GM18498 (cell line): ENCODE results near the gene OR10G2.
"Not testable (repeated sequence)": the region's sequence is repeated elsewhere in the genome, so short reads cannot be mapped to it uniquely, and the experiment has no call there.

Experiments used
- ATAC-seq: cut with Tn5 transposase; IDR thresholded peaks from one replicate; pipeline ENCODE4 v1.9.1; 2021; ENCODE audit warnings: mild to moderate bottlenecking, moderate library complexity; ENCODE audit not compliant: unreplicated experiment

OR10G2 gene, protein sequence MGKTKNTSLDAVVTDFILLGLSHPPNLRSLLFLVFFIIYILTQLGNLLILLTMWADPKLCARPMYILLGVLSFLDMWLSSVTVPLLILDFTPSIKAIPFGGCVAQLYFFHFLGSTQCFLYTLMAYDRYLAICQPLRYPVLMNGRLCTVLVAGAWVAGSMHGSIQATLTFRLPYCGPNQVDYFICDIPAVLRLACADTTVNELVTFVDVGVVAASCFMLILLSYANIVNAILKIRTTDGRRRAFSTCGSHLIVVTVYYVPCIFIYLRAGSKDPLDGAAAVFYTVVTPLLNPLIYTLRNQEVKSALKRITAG

DNA sequence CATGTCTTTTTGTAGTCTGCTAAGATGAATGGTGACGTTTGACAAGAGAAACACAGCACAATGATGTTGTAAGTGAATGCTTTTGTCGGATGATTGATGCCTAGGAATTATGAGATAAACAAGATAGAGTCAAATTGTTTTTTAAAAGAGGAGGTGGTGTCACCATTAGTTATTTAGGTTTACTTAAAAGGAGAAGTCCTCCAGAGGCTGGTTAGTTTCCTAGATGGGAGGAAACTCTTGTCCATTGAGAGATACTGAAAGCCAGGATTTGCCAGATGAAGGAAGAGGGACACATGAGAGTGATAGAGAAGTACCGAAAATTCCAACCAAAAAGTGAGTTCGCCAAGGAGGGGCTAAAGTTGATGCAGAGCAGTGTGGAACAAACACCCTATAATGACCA lies at the start of gene OR10G2:
TSS of gene OR10G2 (minus strand) at position 101 of the 400 bp plus-strand sequence. CDS start at position 3, 98 bp downstream.
- ATAC-seq, result no peak

DNA sequence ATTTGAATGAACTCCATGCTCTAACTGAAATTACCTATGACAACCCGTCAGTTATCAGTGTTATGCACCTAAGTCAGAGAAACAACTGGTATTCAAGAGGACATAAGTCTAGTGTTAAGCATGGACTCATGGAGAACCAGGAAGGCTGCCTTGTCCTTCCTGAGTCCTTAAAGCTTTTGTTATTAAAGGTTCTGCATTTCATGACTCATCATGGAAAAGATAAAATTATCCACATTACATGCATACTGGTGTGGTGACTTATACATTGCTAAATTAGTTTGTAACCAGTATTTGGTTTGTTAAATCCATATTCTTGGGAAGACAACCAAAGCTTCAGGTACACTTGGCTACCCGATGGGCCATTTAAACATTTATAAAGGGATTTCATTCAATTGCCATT lies 45.3 kb upstream of the OR10G2 start:
- no peak for ATAC-seq

DNA sequence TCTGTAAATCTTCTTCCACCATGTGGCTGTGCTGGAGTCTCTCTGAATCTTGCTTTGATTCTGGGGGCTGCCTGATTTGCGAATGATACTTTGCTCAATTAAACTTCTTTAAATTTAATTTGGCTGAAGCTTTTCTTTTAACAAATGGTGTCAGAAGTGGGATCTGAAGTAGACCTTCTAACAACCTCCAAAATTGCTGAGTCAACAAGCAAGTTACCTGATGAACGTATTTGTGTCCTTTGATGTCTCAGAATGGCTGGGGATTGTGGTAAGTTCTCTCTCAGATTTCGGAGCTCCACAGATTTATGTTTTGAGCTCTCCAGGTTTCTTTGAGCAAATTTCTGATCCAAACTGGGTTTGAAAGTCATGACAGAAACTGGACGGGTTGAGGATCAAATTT lies 40.8 kb upstream of the OR10G2 start:
- no peak for ATAC-seq

DNA sequence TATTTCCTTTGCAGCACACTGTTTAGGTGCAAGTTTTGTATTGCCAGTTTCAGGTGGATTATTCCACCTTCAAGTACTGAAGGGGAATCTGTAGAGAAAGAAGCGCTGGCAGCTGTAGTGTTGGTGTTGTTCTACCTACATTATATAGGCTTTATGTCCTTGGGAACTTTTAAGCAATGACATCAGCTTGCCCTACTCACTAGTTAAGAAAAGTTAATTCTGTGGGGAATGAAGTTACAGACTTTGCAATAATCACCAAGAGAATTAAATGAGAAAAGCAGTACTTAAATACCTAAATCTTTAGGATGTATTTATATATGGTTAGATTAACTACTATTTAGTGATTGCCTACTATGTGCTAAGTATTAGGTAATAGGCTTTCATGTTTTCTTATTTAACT lies 39.0 kb upstream of the OR10G2 start, which contains the start of gene OR4E1:
TSS of gene OR4E1 (minus strand) at position 101 of the 400 bp plus-strand sequence. CDS start 2,883 bp downstream, outside the sequence.
- ATAC-seq, result no peak

DNA sequence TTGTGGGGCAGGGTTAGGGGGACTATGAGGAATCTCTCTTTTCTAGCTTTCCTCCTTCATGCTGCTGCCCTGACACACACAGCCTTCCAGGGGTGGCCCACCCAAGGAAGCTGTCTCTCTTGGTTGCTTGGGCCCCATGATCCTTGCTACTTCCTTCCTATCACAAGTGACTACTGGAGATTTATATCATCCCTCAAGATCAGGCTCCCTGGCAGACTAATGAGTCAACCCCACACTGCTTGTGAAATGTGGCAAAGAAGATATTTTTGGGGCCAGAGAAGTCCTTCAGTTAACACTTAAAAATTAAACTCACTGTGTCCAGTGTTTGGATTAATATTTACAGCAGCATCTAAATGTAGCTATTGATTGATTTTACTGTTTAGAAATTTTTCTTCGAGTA lies 37.4 kb upstream of the OR10G2 start:
- no peak for ATAC-seq

DNA sequence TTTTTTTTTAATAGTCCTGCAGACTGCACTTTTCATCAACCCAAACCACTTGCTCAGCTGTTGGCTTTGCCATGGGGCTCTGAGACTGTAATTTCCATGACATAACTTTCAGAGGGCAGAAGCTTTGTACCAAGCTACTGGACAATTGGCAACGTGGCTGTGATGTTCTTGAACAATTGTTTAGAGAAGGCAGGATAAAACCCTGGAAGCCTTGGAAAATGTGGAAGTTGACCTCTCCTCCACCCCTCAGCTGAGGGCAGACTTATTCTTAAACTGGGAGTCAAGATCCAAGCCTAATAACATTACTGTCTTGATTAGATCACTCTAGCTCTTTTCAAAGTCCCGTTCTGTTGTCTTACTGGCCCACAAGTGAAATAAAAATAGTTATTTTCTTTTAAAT lies 36.6 kb upstream of the OR10G2 start:
- ATAC-seq, result no peak

DNA sequence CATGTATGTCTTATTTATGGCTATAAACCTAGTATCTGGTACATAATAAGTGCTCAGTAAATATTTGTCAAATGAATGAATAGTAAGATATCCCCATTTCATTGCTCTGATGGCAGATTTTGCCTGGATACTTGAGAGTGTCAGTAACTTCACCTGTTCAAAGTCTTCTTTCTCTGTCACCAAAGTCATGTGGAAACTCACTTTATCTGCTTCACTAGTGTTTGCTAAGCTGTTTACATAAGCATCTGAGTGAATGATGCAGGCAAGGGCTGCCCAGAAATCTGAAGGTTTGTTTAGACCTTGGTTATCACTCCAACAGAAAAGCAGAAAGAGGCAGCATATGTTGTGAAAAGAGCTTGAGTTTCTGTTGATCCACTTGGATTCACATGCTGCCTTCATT lies 34.5 kb upstream of the OR10G2 start:
- no peak for ATAC-seq

DNA sequence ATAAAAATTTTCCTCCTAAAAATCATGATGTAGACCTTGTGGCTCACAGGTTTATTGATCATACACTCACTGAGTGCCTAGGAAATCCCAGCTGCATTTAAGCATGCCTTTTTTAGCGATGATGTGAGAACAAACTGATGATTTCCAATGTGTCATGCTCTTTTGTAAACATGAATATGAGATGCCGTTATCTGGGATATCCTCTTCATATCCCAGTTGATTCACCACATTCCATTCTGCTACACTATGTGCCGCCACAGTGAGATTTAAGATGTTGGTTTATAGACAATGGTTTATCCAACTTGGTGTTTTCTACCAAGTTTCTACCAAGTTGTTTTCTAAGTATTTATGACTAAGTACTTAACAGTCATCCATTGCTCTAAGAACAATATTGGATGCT lies 33.6 kb upstream of the OR10G2 start:
- ATAC-seq, result no peak

DNA sequence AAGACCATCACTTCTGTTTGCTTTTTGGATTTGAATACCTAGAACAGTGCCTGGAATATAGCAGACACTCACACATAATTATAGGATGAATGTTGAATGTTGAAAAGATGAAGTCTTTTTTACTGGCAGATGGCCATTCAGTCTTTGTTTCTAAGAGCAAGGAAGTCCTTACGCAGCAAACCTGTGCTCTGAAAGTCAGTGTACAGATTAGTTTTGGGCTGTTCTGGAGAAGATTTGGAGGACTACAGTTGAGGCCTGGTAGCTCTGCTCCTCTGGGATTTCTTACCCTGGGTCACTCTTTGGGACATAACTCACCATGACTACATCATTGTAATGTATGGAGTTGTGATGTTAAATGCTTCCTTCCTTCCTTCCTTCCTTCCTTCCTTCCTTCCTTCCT lies 22.2 kb upstream of the OR10G2 start:
- ATAC-seq, result no peak

DNA sequence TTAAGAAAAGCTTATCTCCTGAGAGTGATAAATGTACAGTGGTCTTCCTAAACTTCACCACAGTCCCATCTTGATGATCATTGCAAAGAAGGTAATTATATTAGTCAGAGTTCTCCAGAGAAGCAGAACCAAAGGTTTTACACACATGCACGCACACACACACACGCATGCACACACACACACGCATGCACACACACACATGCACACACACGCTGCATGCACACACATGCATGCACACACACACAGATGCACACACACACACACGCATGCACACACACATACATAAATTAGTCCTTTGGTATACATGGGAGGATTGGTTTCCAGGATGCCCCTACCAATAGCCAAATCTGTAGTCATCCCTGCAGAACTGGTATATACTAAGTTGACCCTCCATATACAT lies 19.5 kb upstream of the OR10G2 start:
- ATAC-seq, result no peak

DNA sequence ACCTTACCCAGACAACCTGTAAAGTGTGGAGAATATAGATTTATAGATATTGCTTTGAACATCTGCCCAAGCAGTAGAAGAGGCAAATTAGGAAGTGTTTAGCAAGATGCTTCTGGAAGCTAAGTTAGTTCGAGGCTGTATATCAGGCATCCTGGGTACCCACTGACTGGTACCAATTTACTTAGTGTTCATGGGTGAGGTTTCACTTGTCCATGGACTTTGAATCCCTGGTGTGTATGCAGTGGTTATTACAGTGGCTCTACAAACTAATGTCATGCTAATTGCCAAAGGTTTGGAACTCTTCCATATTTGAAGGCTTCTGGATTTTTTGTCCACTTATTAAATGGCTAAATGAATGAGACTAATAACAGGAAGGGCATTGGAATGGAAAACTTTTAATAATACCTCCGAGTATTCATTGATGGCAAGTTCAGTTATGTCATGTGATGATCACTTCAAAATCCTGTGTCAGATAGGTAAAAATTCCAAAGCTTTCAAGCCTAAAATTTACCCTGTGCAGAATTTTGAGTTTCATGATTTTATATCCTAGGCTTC lies 18.7 kb upstream of the OR10G2 start, which contains the start of gene OR4E2:
TSS of gene OR4E2 (plus strand) at position 505 of the 555 bp plus-strand sequence. CDS start 11,248 bp downstream, outside the sequence.
- no peak for ATAC-seq

DNA sequence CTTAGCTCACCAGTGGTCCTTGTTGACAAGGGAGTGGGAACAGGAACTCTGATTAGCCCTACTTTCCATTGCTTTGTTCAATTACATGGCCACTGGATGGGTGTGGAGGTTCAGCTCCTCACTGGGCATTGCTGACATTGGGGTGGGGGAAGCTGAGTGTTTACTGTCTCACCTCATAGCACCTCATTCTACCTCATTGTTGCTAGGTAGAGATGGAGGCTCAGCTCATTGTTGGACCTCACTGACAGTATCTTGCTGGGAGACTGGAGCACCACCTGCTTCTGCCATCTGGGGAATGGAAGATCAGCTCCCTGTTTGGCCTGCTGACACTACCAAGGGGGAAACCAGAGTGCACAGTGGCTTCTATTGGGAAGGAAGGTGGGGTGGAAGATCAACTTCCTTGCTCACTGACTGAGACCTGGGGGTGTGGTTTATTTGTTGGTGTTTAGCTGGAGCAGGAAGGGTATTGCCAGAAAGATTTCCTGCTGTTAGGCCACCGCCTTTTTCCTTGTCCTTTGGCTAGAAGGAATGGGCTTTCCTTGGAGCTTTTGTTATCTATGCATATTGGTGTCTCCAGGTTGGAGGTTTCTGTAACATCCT lies 17.6 kb upstream of the OR10G2 start:
- ATAC-seq, result no peak

DNA sequence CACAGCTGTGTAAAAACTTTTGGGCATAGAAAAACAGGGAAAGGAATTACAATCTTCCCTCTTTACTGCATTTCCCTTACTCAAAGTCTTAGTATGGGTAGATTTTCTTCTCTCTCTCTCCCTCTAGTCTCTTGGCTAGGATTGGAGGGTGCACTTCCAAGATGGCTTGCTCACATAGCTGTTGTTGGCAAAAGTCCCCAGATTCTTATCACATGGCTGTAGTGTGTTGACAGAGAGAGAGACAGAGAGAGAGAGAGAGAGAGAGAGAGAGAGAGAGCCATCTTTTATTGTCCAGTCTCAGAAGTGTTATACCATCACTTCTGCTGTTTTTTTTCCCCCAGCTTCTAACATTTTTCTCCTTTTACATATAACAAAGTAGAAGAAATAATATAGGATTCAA lies 12.6 kb upstream of the OR10G2 start:
- no peak for ATAC-seq

DNA sequence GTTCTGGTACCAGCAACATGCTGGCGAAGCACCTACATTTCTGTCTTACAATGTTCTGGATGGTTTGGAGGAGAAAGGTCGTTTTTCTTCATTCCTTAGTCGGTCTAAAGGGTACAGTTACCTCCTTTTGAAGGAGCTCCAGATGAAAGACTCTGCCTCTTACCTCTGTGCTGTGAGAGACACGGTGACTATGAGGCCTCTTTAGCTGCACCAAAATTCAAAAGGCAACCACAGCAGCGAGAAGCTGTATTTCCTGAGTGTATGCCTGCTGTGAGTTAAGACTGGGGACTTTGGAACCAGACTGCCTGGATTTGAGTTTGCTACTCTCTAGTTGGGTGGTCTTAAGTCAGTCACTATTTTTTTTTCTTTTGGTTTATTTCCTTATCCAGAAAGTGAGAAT lies 8.7 kb upstream of the OR10G2 start:
- no peak for ATAC-seq

DNA sequence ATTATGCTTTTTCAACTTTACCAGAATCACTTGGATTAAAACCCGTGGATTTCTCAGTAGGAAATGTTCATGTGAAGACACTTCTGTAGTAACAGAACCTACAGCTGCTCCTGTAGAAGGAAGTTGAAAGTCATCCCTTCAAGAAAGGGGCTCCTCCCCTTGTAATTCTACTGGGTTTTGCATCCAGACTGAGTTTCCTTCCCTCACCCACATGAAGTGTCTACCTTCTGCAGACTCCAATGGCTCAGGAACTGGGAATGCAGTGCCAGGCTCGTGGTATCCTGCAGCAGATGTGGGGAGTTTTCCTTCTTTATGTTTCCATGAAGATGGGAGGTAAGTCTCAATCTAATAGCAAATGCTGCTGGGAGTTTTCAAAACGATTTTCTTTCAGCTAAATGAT lies 7.9 kb upstream of the OR10G2 start:
- ATAC-seq, result no peak

DNA sequence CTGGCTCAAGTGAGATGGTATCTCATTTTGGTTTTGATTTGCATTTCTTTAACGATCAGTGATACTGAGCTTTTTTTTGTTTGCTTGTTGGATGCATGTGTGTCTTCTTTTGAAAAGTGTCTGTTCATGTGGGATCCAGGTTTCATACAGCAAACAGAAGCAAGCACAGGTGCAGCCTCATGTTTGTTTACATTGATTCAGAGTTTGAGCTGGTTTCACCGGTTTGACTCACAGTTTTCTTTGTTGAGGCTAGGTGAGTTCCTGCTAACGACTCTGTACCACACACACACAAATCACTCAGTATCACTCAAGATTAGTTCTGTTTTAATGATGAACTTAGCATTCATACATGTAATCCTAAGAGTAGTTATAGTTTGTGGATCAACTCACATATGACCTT lies 3.7 kb downstream of the OR10G2 start:
- no peak for ATAC-seq

DNA sequence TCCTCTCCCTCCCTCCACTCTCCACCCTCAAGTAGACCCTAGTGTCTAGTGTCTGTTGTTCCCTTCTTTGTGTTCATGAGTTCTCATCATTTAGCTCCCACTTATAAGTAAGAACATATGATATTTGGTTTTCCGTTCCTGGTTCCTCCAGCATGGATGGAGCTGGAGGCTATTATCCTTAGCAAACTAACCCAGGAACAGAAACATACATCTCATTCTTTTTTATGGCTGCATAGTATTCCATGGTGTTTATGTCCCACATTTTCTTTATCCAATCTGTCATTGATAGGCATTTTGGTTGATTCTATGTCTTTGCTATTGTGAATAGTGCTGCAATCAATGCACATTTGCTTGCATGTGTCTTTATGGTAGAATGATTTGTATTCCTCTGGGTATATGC lies 4.2 kb downstream of the OR10G2 start:
- not testable (repeated sequence) for ATAC-seq

DNA sequence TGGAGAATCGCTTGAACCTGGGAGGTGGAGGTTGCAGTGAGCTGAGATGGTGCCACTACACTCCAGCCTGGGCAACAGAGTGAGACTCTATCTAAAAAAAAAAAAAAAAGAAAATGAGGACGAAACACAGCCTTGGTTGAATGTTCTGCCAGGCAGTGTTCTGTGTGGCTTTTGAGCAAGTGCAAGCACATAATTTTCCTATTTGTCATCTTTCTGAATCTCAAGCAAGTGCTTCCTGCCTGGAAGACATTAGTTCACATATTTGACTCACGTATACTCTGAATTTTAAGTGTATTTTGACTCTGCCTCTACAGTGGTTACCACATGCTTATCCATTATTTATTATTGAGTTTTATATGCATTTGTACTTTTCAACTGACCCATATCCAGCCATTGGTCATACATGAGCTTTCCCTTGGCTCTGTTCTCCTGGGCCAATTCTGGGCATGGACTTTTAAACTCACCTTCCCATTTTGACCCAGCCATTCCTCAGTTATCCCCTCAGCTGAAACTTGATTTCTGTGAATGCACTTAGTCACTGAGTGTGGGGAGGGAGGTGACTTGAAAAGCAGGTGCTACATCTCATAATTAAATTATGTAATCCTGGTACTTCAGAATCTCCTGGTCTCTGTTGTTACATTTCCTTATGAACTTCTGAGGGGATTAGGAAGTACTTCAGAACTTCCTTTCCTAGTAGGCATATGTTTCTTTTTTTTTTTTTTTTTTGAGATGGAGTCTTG lies 8.1 kb downstream of the OR10G2 start:
- no peak for ATAC-seq

DNA sequence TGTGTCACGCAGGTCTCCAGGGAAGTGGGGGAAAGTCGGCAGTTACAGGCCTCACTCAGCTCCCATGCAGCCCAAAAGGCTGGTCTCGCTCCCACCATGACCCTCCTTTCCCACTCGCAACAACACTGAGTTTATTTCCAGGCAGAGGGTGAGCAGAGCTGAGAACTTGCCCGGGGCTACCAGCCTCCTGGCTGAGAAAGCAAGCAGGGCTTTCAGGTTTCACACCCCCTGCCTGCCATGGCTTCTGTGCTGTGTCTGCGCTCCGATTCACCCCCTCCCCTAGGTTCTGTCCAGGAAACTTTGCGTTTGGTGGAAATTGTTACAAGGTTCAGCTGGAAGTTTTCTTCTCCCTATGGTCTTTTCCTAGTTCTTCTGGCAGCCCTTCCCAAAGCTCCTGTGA lies 17.1 kb downstream of the OR10G2 start:
- no peak for ATAC-seq

DNA sequence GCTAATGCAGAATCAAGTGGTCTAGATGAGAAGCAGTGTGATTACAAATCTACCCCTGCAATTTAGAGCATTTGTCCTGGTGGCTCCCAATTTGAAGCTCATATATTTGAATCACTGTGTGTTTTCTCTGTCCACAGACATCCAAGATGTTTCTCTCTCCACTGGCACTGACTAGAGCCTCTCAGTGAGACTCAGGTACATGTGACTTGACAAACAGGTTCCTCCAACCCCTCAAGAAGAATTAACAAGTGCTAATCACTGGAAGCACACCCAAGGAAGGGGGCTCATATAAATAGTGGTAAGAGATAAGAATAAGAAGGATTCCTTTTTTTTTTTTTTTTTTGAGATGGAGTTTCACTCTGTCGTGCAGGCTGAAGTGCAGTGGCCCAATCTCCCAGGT lies 20.5 kb downstream of the OR10G2 start:
- no peak for ATAC-seq

DNA sequence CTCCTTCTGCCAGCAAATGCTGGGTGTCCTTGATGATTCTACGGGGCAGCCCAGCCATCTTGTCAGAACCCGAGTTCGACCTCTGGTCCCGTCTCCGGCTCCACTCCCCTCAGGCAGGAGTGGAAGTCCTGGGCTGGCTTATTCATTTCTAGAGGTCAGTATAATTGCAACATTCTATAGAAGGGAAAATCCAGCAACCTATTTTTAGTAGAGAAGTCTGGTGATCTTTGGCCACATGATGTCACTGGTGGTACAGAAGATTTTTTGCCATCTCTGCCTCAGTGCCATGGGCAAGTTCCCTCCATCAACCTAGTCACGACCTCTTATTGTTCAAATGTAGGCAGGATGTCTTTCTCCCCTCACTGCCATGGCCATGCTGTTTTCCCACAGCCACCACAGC lies 22.4 kb downstream of the OR10G2 start:
- ATAC-seq, result no peak

DNA sequence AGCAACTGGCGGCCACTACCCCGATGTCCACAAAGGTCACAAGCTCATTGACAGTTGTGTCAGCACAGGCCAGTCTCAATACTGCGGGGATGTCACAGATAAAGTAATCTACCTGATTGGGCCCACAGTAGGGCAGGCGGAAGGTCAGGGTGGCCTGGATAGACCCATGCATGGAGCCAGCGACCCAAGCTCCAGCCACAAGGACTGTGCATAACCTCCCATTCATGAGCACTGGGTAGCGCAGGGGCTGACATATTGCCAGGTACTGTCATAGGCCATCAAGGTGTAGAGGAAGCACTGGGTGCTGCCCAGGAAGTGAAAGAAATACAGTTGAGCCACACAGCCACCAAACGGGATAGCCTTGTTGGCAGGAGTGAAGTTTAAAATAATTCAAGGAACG lies 32.6 kb downstream of the OR10G2 start:
- not testable (repeated sequence) for ATAC-seq
